Astrocyte of the cerebellum (primary cell): Measurements from ENCODE around the gene CNTN6.

ENCODE experiments used
- DNase-seq: peaks from one replicate; pipeline ENCODE4 v3.0.0-alpha.2; 2011; ENCODE audit warnings: low read depth
- H3K4me3 ChIP-seq: 2 replicates; pipeline ENCODE4 v1.5.1; 2011; ENCODE audit warnings: mild to moderate bottlenecking, low read depth, low read length, moderate library complexity
- CTCF ChIP-seq: IDR thresholded peaks from 2 replicates; pipeline ENCODE4 v1.5.1; 2012; ENCODE audit warnings: low read length, low read depth, moderate library complexity, mild to moderate bottlenecking; ENCODE audit errors: missing control alignments
- in situ Hi-C: cut with HindIII; loops from 2 replicates; pipeline ENCODE4 v1.10.0; 2017; ENCODE audit warnings: low sequenced_read_pairs

CNTN6 gene

GRCh38 chr3:1288805-1289494 is 196.1 kb downstream of the CNTN6 start:
- in situ Hi-C loops, result no loop called here
- H3K4me3 ChIP-seq, result no peak overlapping the region
- DNase-seq, result no peak
- TF ChIP-seq CTCF, result no peak

GRCh38 chr3:1292571-1293071 is 199.8 kb downstream of the CNTN6 start:
- no peak for TF ChIP-seq CTCF
- DNase-seq, result no peak
- in situ Hi-C loops, result no loop called here
- H3K4me3 ChIP-seq, result no peak overlapping the region

GRCh38 chr3:1294586-1294985 is 201.8 kb downstream of the CNTN6 start:
- H3K4me3 ChIP-seq, result no peak overlapping the region
- DNase-seq, result no peak
- in situ Hi-C loops, result no loop called here
- no peak for TF ChIP-seq CTCF

GRCh38 chr3:1318296-1319005 is 225.6 kb downstream of the CNTN6 start:
- H3K4me3 ChIP-seq, result no peak overlapping the region
- DNase-seq, result no peak
- no peak for TF ChIP-seq CTCF
- in situ Hi-C loops, result no loop called here

- in situ Hi-C loops, result no loop called here
- TF ChIP-seq CTCF, result no peak
- H3K4me3 ChIP-seq, result no peak overlapping the region
- no peak for DNase-seq
Measured at GRCh38 chr3:1326546-1326945, 233.7 kb downstream of the CNTN6 start.

- in situ Hi-C loops, result no loop called here
- no peak for TF ChIP-seq CTCF
- DNase-seq, result no peak
- H3K4me3 ChIP-seq, result no peak overlapping the region
Measured at GRCh38 chr3:1330107-1330506, 237.3 kb downstream of the CNTN6 start.
